HepG2 (cell line): ENCODE data around the gene UNG. TPM values are rescaled to one million over a fixed set of nuclear protein-coding genes. Genes with fewer than 3 reads are reported as not detected.

Experiments
- ATAC-seq: fragments of 200-7000 bp; cut with Tn5 transposase; 3 replicates; pipeline ENCODE4 v1.9.1; 2020; ENCODE audit warnings: mild to moderate bottlenecking, moderate library complexity
- BruUV-seq: library from RNA; stranded (reverse); fragments of 400-500 nt; replicated peaks from 2 replicates; lab custom pipeline; 2021; lab: Mats Ljungman, UMichigan
- CTCF ChIA-PET: fragments of 300-600 bp; formaldehyde crosslinking; extraction: SDS; loops from one replicate; lab custom pipeline; 2021; ENCODE audit warnings: low total read pairs, inconsistent platforms, low intra/inter-chr PET ratio; lab: Yijun Ruan, JAX
- POLR2A ChIA-PET: fragments of 350-600 bp; sonication (Branson Sonifier 250); formaldehyde crosslinking; loops from one replicate; lab custom pipeline; 2020; ENCODE audit warnings: antibody characterized with exemption, inconsistent platforms; lab: Yijun Ruan, JAX
- DNase-seq: peaks from one replicate; pipeline ENCODE4 v3.0.0-alpha.2; 2015; ENCODE audit warnings: low spot score
- FAIRE-seq: peaks from 3 replicates; lab custom pipeline; 2011; peaks lifted over from hg19 to GRCh38; lab: Jason Lieb, UNC
- H2AFZ ChIP-seq: one replicate; pipeline ENCODE4 v1.6.1; 2011; ENCODE audit warnings: low read length, inconsistent platforms
- H3K27ac ChIP-seq: fragments of 300-600 bp; 3 replicates; pipeline ENCODE4 v1.8.0; 2011; ENCODE audit warnings: mixed run types, mild to moderate bottlenecking, mixed read lengths, low read length, inconsistent platforms; ENCODE audit not compliant: insufficient read depth; ENCODE audit errors: extremely low read length
- H3K27me3 ChIP-seq, 2 experiments: fragments of 200-600 bp in 1 of 2; 2 replicates in 1 of 2; 3 replicates in 1 of 2; pipeline versions ENCODE4 v1.6.0 to v1.8.0; 2011; ENCODE audit warnings: low read length in 2 of 2, mild to moderate bottlenecking in 2 of 2, moderate library complexity in 2 of 2, inconsistent platforms in 1 of 2; ENCODE audit not compliant: insufficient read depth in 2 of 2, control insufficient read depth in 1 of 2
- H3K36me3 ChIP-seq, 2 experiments: fragments of 200-600 bp in 1 of 2; replicated peaks in 1 of 2; 2 replicates in 1 of 2; 3 replicates in 1 of 2; pipeline versions ENCODE4 v1.5.1 to v1.8.0; 2011; ENCODE audit warnings: low read length in 2 of 2, inconsistent platforms in 1 of 2; ENCODE audit not compliant: insufficient read depth in 2 of 2, control insufficient read depth in 1 of 2
- H3K4me1 ChIP-seq: 2 replicates; pipeline ENCODE4 v1.5.1; 2012; ENCODE audit warnings: low read length, inconsistent platforms; ENCODE audit not compliant: insufficient read depth
- H3K4me2 ChIP-seq: 2 replicates; pipeline ENCODE4 v1.6.0; 2011; ENCODE audit warnings: low read depth, low read length, inconsistent platforms
- H3K4me3 ChIP-seq, 3 experiments: fragments of 200-600 bp in 1 of 3; sonication (generic), shearing (Covaris generic) in 1 of 3; replicated peaks in 1 of 3; 2 replicates each; pipeline ENCODE4 v1.5.1; 2011 to 2016; ENCODE audit warnings: low read length in 3 of 3, inconsistent platforms in 2 of 3, low read depth in 2 of 3, mild to moderate bottlenecking in 2 of 3, control low read depth in 1 of 3, mixed read lengths in 1 of 3; ENCODE audit not compliant: insufficient read depth in 1 of 3
- H3K79me2 ChIP-seq: one replicate; pipeline ENCODE4 v1.6.1; 2011; ENCODE audit warnings: low read length, inconsistent platforms; ENCODE audit not compliant: insufficient read depth
- H3K9ac ChIP-seq: 2 replicates; pipeline ENCODE4 v1.6.0; 2011; ENCODE audit warnings: mild to moderate bottlenecking, low read depth, low read length, inconsistent platforms; ENCODE audit not compliant: insufficient read depth
- H3K9me3 ChIP-seq: 2 replicates; pipeline ENCODE4 v1.5.1; 2012; ENCODE audit warnings: mild to moderate bottlenecking, low read length
- H4K20me1 ChIP-seq: 2 replicates; pipeline ENCODE4 v1.6.0; 2011; ENCODE audit warnings: inconsistent platforms, mild to moderate bottlenecking, low read length, moderate library complexity; ENCODE audit not compliant: insufficient read depth
- CEBPG ChIP-seq: IDR thresholded peaks from 2 replicates; pipeline ENCODE4 v1.6.1; 2016
- CREM ChIP-seq, 2 experiments: sonication (generic) in 1 of 2; formaldehyde crosslinking in 1 of 2; IDR thresholded peaks; 2 replicates each; pipeline versions ENCODE4 v1.4.0 to v1.6.1; 2016 to 2020; ENCODE audit warnings: antibody characterized with exemption in 1 of 2, mild to moderate bottlenecking in 1 of 2, missing genetic modification reagents in 1 of 2
- ELF1 ChIP-seq: sonication (generic); formaldehyde crosslinking; IDR thresholded peaks from 2 replicates; pipeline ENCODE4 v1.4.0; 2020; ENCODE audit warnings: missing genetic modification reagents
- FOXM1 ChIP-seq: sonication (generic); formaldehyde crosslinking; IDR thresholded peaks from 2 replicates; pipeline ENCODE4 v1.5.0; 2020; ENCODE audit warnings: missing genetic modification reagents
- SMAD3 ChIP-seq: sonication (generic); formaldehyde crosslinking; IDR thresholded peaks from 2 replicates; pipeline ENCODE4 v1.4.0; 2020; ENCODE audit warnings: missing genetic modification reagents
- ZBTB7A ChIP-seq: sonication (generic); formaldehyde crosslinking; IDR thresholded peaks from 2 replicates; pipeline ENCODE4 v1.8.0; 2022; ENCODE audit warnings: mild to moderate bottlenecking, missing genetic modification reagents
- WGBS: methylation state at CpG from one replicate; pipeline ENCODE4 v1.1.6; 2017; ENCODE audit warnings: low lambda C conversion rate; 5-methylcytosine and 5-hydroxymethylcytosine counted together
- in situ Hi-C: cut with HindIII; loops from 2 replicates; pipeline ENCODE4 v1.10.0; 2017; ENCODE audit warnings: low pct_unique_long_range_greater_than_20kb; ENCODE audit not compliant: extremely low pct_ligation_motif_present
- intact Hi-C: fragments of 100-400 bp; cut with micrococcal nuclease; formaldehyde crosslinking; loops from one replicate; pipeline ENCODE4 v1.10.0; 2022; ENCODE audit not compliant: unreplicated experiment
- polyA plus RNA-seq, 8 experiments: library from polyadenylated mRNA; depleted of rRNA in 3 of 8; stranded (reverse) in 7 of 8; unstranded in 1 of 8; fragments of >200 nt; fragmentation: Illumina TruSeq in 4 of 8; extraction: Trizol in 4 of 8; gene quantifications; 2 replicates each; pipeline versions ENCODE4 v1.2.1 to v1.2.3, GENCODE V29; 2011 to 2016; ENCODE audit warnings: low read depth in 4 of 8, missing spikeins in 1 of 8, mixed read lengths in 1 of 8; ENCODE audit not compliant: insufficient read depth in 1 of 8
- total RNA-seq, 5 experiments: library from RNA; depleted of rRNA; stranded (reverse); fragments of >200 nt; fragmentation: Illumina TruSeq; extraction: Trizol; gene quantifications; 2 replicates each; pipeline ENCODE4 v1.2.3, GENCODE V29; 2016; ENCODE audit warnings: low read depth in 1 of 5
- TF ChIP-seq, protein P1 (sequence below): sonication (generic); formaldehyde crosslinking; IDR thresholded peaks from 2 replicates; pipeline ENCODE4 v1.4.0; 2020; ENCODE audit warnings: missing genetic modification reagents, borderline replicate concordance
- TF ChIP-seq, protein P2 (sequence below): sonication (generic); formaldehyde crosslinking; IDR thresholded peaks from 2 replicates; pipeline ENCODE4 v1.8.0; 2022; ENCODE audit warnings: missing genetic modification reagents, mild to moderate bottlenecking, moderate library complexity, borderline replicate concordance
- TF ChIP-seq, protein P3 (sequence below): sonication (generic); formaldehyde crosslinking; IDR thresholded peaks from 2 replicates; pipeline ENCODE4 v1.4.0; 2020; ENCODE audit warnings: low read depth, missing genetic modification reagents

UNG gene
- total and polyA plus RNA-seq, 2 of the 13 experiments (the other 11 are each of a cell fraction or from before 2014, with no cell fraction given) = 23.3 to 114 TPM

DNA sequence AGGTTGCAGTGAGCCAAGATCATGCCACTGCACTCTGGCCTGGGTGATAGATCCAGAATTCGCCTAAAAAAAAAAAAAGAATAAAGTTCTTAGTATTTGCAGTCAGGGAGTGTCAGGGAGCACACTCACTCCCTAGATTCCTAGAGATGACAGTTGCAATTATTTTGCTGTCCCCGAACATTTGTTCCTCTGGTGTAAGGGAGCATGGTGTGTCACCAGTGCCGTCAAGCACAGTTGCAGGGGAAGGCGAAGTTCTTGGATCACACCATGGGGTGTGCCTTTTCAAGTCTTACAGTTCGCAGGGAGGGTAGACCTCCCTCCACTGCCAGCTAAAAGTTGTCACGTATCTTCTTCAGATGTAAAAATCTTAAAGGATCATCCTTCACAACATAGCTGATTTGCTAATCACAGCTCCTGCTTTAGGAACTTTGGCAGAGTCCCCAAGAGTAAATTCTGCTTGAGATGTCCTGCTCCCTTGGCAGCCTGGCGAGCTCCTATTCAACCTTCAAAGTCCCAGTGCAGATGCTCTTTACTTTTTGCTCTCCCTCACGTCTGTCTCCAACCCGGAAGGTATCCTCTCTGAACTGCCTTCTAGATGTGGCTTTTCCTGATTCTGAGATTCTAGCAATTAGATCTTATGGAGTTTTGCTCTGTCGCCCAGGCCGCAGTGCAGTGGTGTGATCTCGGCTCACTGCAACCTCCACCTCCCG is 30.3 kb downstream of the UNG start:
- ChIA-PET CTCF (no interaction called here), POLR2A (interaction anchor here (1.6 kb wide), 1 partner anchor 27 kb away, joined by 4 read pairs; no protein-coding TSS in a partner anchor)
- Histone ChIP-seq H4K20me1 (no peaks in the 10 kb centered on the region), H3K36me3 (0 out of 5 replicates have a peak, but pooled peaks cover 0 to 1% of the 10 kb centered on the region in 2 experiments), H2AFZ (no peak overlapping the region), H3K27me3 (no peaks in the 10 kb centered on the region), H3K4me2 (no peak overlapping the region), H3K4me3 (no peak overlapping the region), H3K4me1 (no peaks in the 10 kb centered on the region), H3K27ac (no peak overlapping the region), H3K9me3 (no peaks in the 10 kb centered on the region), H3K79me2 (no peaks in the 10 kb centered on the region), H3K9ac (no peak overlapping the region)
- DNase-seq (no peak), ATAC-seq (no peak), FAIRE-seq (no peak)
- intact Hi-C loops = no loop called here
- in situ Hi-C loops = no loop called here
- WGBS = 97% methylated on average over 13 of the region's 13 CpGs
- BruUV-seq = no TSS peak
- TF ChIP-seq, protein P1, sequence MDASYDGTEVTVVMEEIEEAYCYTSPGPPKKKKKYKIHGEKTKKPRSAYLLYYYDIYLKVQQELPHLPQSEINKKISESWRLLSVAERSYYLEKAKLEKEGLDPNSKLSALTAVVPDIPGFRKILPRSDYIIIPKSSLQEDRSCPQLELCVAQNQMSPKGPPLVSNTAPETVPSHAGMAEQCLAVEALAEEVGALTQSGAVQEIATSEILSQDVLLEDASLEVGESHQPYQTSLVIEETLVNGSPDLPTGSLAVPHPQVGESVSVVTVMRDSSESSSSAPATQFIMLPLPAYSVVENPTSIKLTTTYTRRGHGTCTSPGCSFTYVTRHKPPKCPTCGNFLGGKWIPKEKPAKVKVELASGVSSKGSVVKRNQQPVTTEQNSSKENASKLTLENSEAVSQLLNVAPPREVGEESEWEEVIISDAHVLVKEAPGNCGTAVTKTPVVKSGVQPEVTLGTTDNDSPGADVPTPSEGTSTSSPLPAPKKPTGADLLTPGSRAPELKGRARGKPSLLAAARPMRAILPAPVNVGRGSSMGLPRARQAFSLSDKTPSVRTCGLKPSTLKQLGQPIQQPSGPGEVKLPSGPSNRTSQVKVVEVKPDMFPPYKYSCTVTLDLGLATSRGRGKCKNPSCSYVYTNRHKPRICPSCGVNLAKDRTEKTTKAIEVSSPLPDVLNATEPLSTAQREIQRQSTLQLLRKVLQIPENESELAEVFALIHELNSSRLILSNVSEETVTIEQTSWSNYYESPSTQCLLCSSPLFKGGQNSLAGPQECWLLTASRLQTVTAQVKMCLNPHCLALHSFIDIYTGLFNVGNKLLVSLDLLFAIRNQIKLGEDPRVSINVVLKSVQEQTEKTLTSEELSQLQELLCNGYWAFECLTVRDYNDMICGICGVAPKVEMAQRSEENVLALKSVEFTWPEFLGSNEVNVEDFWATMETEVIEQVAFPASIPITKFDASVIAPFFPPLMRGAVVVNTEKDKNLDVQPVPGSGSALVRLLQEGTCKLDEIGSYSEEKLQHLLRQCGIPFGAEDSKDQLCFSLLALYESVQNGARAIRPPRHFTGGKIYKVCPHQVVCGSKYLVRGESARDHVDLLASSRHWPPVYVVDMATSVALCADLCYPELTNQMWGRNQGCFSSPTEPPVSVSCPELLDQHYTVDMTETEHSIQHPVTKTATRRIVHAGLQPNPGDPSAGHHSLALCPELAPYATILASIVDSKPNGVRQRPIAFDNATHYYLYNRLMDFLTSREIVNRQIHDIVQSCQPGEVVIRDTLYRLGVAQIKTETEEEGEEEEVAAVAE (CRISPR knock-in tag) = no peak
- TF ChIP-seq CREM (IDR thresholded peaks at IDR 0.05) (no peak), CREM (CRISPR knock-in tag; IDR thresholded peaks at IDR 0.05) (no peak), SMAD3 (CRISPR knock-in tag) (no peak), ZBTB7A (CRISPR knock-in tag) (no peak), FOXM1 (CRISPR knock-in tag) (no peak), ELF1 (CRISPR knock-in tag) (no peak), CEBPG (CRISPR knock-in tag) (no peak)
- TF ChIP-seq, protein P2, sequence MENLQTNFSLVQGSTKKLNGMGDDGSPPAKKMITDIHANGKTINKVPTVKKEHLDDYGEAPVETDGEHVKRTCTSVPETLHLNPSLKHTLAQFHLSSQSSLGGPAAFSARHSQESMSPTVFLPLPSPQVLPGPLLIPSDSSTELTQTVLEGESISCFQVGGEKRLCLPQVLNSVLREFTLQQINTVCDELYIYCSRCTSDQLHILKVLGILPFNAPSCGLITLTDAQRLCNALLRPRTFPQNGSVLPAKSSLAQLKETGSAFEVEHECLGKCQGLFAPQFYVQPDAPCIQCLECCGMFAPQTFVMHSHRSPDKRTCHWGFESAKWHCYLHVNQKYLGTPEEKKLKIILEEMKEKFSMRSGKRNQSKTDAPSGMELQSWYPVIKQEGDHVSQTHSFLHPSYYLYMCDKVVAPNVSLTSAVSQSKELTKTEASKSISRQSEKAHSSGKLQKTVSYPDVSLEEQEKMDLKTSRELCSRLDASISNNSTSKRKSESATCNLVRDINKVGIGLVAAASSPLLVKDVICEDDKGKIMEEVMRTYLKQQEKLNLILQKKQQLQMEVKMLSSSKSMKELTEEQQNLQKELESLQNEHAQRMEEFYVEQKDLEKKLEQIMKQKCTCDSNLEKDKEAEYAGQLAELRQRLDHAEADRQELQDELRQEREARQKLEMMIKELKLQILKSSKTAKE = no peak
- TF ChIP-seq, protein P3, sequence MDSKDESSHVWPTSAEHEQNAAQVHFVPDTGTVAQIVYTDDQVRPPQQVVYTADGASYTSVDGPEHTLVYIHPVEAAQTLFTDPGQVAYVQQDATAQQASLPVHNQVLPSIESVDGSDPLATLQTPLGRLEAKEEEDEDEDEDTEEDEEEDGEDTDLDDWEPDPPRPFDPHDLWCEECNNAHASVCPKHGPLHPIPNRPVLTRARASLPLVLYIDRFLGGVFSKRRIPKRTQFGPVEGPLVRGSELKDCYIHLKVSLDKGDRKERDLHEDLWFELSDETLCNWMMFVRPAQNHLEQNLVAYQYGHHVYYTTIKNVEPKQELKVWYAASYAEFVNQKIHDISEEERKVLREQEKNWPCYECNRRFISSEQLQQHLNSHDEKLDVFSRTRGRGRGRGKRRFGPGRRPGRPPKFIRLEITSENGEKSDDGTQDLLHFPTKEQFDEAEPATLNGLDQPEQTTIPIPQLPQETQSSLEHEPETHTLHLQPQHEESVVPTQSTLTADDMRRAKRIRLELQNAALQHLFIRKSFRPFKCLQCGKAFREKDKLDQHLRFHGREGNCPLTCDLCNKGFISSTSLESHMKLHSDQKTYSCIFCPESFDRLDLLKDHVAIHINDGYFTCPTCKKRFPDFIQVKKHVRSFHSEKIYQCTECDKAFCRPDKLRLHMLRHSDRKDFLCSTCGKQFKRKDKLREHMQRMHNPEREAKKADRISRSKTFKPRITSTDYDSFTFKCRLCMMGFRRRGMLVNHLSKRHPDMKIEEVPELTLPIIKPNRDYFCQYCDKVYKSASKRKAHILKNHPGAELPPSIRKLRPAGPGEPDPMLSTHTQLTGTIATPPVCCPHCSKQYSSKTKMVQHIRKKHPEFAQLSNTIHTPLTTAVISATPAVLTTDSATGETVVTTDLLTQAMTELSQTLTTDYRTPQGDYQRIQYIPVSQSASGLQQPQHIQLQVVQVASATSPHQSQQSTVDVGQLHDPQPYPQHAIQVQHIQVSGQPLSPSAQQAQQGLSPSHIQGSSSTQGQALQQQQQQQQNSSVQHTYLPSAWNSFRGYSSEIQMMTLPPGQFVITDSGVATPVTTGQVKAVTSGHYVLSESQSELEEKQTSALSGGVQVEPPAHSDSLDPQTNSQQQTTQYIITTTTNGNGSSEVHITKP (CRISPR knock-in tag) = no peak
